ENCODE results near the gene SLC22A1. TPM values are rescaled to one million over a fixed set of nuclear protein-coding genes. Genes with fewer than 3 reads are reported as not detected.

Gene SLC22A1
- total RNA-seq, 1 donor from 2014 or later = 2.2 TPM

GRCh38 chr6:160180706-160181105, 59.1 kb downstream of the SLC22A1 start:
- Mint-ChIP-seq H3K27me3 (ENCODE audit: unreplicated experiment) (peaks cover 2% of the 10 kb centered on the region), H3K27ac (ENCODE audit: unreplicated experiment) (no peak overlapping the region), H3K9me3 (ENCODE audit: unreplicated experiment) (peaks cover 2% of the 10 kb centered on the region), H3K4me3 (ENCODE audit: unreplicated experiment) (no peak overlapping the region), H3K36me3 (ENCODE audit: unreplicated experiment) (no peaks in the 10 kb centered on the region), H3K4me1 (ENCODE audit: low read depth, unreplicated experiment) (no peaks in the 10 kb centered on the region)
- TF ChIP-seq CTCF (IDR thresholded peaks at IDR 0.05; ENCODE audit: partially characterized antibody, unreplicated experiment) = no peak
- DNase-seq = no peak

DNA sequence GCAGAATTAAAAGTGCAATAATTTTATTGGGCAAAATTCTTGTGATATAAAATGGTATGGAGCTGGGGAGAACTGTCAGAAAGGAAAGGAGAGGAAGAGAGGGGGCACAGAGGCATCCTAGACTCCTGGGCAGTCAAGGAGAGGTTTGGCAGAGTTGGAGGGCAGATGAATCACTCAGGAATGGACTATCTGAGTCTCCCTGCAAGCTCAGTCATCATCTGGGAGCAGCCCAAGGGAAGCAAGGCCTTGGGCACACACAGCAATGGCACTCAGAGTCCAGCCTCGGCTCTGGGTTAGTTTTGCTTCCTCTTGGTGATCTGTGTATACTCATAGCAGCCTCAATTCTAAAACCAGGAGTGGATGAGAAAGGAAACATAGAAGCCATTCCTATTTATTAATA, 67.2 kb downstream of the SLC22A1 start:
- Mint-ChIP-seq H3K27ac (ENCODE audit: unreplicated experiment) (no peak overlapping the region), H3K9me3 (ENCODE audit: unreplicated experiment) (peaks cover 2% of the 10 kb centered on the region), H3K27me3 (ENCODE audit: unreplicated experiment) (no peaks in the 10 kb centered on the region), H3K4me3 (ENCODE audit: unreplicated experiment) (no peak overlapping the region), H3K4me1 (ENCODE audit: low read depth, unreplicated experiment) (no peaks in the 10 kb centered on the region), H3K36me3 (ENCODE audit: unreplicated experiment) (no peaks in the 10 kb centered on the region)
- no peak for DNase-seq
- TF ChIP-seq CTCF (IDR thresholded peaks at IDR 0.05; ENCODE audit: partially characterized antibody, unreplicated experiment) = no peak

GRCh38 chr6:160190081-160190480, 68.5 kb downstream of the SLC22A1 start:
- no peak for TF ChIP-seq CTCF (IDR thresholded peaks at IDR 0.05; ENCODE audit: partially characterized antibody, unreplicated experiment)
- no peaks in the 10 kb centered on the region for H3K4me1 Mint-ChIP-seq (ENCODE audit: low read depth, unreplicated experiment)

DNA sequence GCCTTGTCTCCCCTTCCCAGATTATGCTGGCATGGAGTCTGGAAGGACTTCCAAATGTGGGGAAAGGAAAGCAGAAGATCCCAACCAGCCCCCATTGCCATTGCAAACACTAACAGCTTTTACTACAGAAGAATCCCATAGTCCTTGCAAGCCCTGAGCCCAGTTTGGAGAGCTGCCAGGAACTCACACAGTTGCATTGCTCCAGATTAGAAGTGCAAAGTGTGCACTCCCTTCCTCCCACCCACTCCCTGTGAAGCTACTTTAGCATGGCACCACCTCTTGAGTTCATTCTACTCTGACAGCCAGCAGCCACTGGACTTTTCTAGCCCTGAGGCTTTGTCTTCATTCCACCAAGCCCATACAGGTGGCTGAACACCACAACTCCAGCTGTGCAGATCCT, 69.4 kb downstream of the SLC22A1 start:
- H3K27me3 Mint-ChIP-seq (ENCODE audit: unreplicated experiment) = no peaks in the 10 kb centered on the region
- DNase-seq = no peak
- H3K4me1 Mint-ChIP-seq (ENCODE audit: low read depth, unreplicated experiment) = no peaks in the 10 kb centered on the region
- H3K9me3 Mint-ChIP-seq (ENCODE audit: unreplicated experiment) = no peaks in the 10 kb centered on the region
- no peak overlapping the region for H3K4me3 Mint-ChIP-seq (ENCODE audit: unreplicated experiment)
- no peaks in the 10 kb centered on the region for H3K36me3 Mint-ChIP-seq (ENCODE audit: unreplicated experiment)
- no peak for TF ChIP-seq CTCF (IDR thresholded peaks at IDR 0.05; ENCODE audit: partially characterized antibody, unreplicated experiment)
- H3K27ac Mint-ChIP-seq (ENCODE audit: unreplicated experiment) = no peak overlapping the region

More at GRCh38 chr6:160190081-160190480, 68.5 kb downstream of the SLC22A1 start:
- no peaks in the 10 kb centered on the region for H3K27me3 Mint-ChIP-seq (ENCODE audit: unreplicated experiment)
- no peak for DNase-seq
- no peak overlapping the region for H3K27ac Mint-ChIP-seq (ENCODE audit: unreplicated experiment)
- no peak overlapping the region for H3K4me3 Mint-ChIP-seq (ENCODE audit: unreplicated experiment)
- no peaks in the 10 kb centered on the region for H3K9me3 Mint-ChIP-seq (ENCODE audit: unreplicated experiment)
- H3K36me3 Mint-ChIP-seq (ENCODE audit: unreplicated experiment) = no peaks in the 10 kb centered on the region

DNA sequence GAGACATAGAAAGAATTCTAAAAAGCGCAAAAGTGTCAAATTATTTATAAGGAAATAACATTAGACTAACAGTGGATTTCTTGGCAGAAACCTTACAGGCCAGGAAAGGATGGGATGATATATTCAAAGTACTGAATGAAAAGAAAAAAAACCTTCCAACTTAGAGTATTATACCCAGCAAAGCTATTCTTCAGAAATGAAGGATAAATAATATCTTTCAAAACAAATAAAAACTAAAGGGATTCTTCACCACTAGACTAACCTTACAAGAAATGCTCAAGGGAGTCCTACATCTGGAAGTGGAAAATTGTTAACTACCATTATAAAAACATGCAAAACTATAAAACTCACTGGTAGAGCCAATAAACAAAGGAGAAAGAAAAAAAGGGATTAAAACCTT, 71.2 kb downstream of the SLC22A1 start:
- TF ChIP-seq CTCF (IDR thresholded peaks at IDR 0.05; ENCODE audit: partially characterized antibody, unreplicated experiment) = no peak
- no peak for DNase-seq
- H3K36me3 Mint-ChIP-seq (ENCODE audit: unreplicated experiment) = no peaks in the 10 kb centered on the region
- H3K27ac Mint-ChIP-seq (ENCODE audit: unreplicated experiment) = no peak overlapping the region
- H3K4me1 Mint-ChIP-seq (ENCODE audit: low read depth, unreplicated experiment) = no peaks in the 10 kb centered on the region
- no peaks in the 10 kb centered on the region for H3K27me3 Mint-ChIP-seq (ENCODE audit: unreplicated experiment)
- H3K4me3 Mint-ChIP-seq (ENCODE audit: unreplicated experiment) = no peak overlapping the region
- H3K9me3 Mint-ChIP-seq (ENCODE audit: unreplicated experiment) = no peaks in the 10 kb centered on the region
